Measurements from ENCODE around the gene NTSR2. TPM values are rescaled to one million over a fixed set of nuclear protein-coding genes. Genes with fewer than 3 reads are reported as not detected.

Gene NTSR2
- total RNA-seq, 3 donors from 2014 or later, result not detected

DNA sequence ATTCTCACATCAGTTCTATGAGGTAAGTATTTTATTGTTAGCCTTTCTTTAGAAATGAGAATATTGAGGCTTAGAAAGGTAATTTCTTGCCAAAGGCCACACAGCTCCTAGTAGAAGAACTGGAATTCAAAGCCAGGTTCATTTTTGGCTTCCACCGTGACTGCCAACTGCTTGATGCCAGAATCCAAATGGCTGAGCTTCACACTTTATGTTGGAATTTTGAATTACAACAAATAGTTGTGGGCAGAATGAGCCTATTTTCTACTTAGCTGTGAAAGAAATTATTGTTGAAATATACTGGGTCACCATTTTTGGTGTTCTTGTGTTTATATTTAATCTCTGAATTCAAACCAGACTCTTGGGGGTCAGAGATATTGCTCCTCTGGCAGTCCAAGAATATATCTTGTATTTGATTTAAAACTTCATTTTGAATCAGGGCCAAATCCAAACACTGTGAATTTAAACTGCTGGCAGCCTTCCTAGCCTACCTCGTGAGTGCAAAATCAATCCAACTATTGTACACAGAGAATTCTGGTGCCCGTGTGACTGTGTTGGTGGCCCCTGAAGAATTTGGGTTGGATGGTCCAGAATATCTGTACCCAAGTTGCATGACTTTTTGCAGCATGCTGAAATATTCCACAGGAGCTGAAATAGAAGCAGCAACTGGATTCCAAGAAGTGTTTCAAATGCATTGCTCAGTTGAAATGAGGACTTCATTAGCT is 40.8 kb upstream of the NTSR2 start:
- DNase-seq, result no peak
- intact Hi-C loops (cut with DNase I, micrococcal nuclease), result no loop called here
- no peak for ATAC-seq
- Histone ChIP-seq H3K4me1 (ENCODE audit: low read depth) (no peaks in the 10 kb centered on the region), H3K36me3 (ENCODE audit: low read depth) (no peaks in the 10 kb centered on the region), H3K9me3 (no peaks in the 10 kb centered on the region), H3K4me3 (no peak overlapping the region)
- TF ChIP-seq, protein P1, sequence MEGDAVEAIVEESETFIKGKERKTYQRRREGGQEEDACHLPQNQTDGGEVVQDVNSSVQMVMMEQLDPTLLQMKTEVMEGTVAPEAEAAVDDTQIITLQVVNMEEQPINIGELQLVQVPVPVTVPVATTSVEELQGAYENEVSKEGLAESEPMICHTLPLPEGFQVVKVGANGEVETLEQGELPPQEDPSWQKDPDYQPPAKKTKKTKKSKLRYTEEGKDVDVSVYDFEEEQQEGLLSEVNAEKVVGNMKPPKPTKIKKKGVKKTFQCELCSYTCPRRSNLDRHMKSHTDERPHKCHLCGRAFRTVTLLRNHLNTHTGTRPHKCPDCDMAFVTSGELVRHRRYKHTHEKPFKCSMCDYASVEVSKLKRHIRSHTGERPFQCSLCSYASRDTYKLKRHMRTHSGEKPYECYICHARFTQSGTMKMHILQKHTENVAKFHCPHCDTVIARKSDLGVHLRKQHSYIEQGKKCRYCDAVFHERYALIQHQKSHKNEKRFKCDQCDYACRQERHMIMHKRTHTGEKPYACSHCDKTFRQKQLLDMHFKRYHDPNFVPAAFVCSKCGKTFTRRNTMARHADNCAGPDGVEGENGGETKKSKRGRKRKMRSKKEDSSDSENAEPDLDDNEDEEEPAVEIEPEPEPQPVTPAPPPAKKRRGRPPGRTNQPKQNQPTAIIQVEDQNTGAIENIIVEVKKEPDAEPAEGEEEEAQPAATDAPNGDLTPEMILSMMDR (IDR thresholded peaks at IDR 0.05), result no peak

DNA sequence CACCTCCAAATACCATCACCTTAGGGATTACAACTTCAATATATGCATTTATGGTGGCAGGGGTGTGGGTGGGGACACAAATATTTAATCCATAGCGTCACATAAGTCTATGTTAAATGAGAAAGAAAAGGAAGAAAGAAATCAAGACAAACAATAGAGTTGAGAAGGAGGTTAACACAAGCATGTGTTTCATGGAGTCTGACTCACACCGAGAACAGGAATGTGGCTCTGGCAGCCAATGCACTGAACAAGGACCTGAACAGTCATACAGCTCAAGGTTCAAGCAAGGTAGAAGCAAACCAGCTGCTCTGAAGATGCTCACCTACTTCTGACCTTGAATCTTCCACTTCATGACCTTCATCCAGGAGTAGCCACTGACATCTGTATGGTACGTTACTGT is 40.2 kb upstream of the NTSR2 start:
- H3K36me3 ChIP-seq (ENCODE audit: low read depth), result no peaks in the 10 kb centered on the region
- no peaks in the 10 kb centered on the region for H3K4me1 ChIP-seq (ENCODE audit: low read depth)
- intact Hi-C loops (cut with DNase I, micrococcal nuclease), result no loop called here
- no peak overlapping the region for H3K4me3 ChIP-seq
- ATAC-seq (no peak), DNase-seq (no peak)
- H3K9me3 ChIP-seq, result no peaks in the 10 kb centered on the region
- TF ChIP-seq, protein P1 (IDR thresholded peaks at IDR 0.05), result no peak

DNA sequence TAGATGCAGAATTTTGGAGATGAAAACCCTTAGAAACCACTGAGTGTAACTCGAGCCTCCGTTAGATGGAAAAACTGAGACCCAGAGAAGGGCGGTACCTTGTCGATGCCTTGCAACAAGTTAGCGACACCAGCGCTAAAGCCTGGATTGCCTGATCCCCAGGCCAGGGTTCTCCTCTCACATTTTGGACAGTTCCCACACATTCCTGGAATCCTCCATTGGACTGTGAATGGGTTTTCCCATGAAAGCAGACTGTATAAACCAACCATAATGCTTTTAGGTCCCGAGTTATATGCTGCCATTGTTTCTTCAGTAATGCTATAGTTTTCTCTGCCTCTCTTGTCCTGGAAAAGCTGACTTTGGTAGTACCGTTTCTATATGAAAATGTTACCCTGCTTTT is 39.3 kb upstream of the NTSR2 start:
- intact Hi-C loops (cut with DNase I, micrococcal nuclease), result no loop called here
- TF ChIP-seq, protein P1 (IDR thresholded peaks at IDR 0.05), result no peak
- no peak for ATAC-seq
- H3K4me3 ChIP-seq, result no peak overlapping the region
- H3K36me3 ChIP-seq (ENCODE audit: low read depth), result no peaks in the 10 kb centered on the region
- H3K9me3 ChIP-seq, result no peaks in the 10 kb centered on the region
- no peaks in the 10 kb centered on the region for H3K4me1 ChIP-seq (ENCODE audit: low read depth)
- no peak for DNase-seq

DNA sequence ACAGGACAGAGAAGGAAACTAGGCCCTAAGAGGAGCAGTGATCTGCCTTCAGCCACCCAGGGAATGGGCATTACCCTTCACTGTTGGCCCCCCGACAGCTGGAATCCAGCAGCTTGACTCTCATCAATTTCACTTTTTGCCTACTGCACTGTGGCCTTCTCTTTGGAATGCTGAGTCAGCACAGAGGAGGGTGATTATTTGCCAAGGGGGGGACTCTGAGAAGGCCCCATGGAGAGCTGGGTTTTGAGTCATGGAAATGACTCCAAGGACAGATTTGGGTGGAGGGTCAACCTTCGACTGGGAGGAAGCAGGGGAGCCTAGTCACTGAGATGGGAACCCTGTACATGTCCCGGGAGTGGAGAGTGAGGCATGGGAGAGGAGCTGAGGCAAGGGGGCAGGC is 38.1 kb upstream of the NTSR2 start:
- H3K4me1 ChIP-seq (ENCODE audit: low read depth), result no peaks in the 10 kb centered on the region
- TF ChIP-seq, protein P1 (IDR thresholded peaks at IDR 0.05), result no peak
- H3K9me3 ChIP-seq, result no peaks in the 10 kb centered on the region
- no peak overlapping the region for H3K4me3 ChIP-seq
- H3K36me3 ChIP-seq (ENCODE audit: low read depth), result no peaks in the 10 kb centered on the region
- intact Hi-C loops (cut with DNase I, micrococcal nuclease), result no loop called here
- DNase-seq (no peak), ATAC-seq (no peak)

DNA sequence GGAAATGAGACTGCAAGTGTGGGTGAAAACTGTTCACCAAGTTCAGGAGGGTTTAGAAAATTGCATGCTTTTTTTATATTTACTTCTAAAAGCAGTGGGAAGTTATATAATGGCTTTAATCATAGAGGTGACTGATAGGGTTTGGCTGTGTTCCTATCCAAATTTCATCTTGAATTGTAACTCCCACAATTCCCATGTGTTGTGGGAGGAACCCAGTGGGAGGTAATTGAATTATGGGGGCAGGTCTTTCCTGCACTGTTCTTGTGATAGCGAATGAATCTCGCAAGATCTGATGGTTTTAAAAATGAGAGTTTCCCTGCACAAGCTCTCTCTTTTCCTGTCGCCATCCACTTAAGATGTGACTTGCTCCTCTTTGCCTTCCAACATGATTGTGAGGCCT is 35.7 kb upstream of the NTSR2 start:
- Histone ChIP-seq H3K4me1 (ENCODE audit: low read depth) (no peaks in the 10 kb centered on the region), H3K4me3 (no peak overlapping the region), H3K36me3 (ENCODE audit: low read depth) (no peaks in the 10 kb centered on the region), H3K9me3 (no peaks in the 10 kb centered on the region)
- TF ChIP-seq, protein P1 (IDR thresholded peaks at IDR 0.05), result no peak
- intact Hi-C loops (cut with DNase I, micrococcal nuclease), result no loop called here
- DNase-seq (no peak), ATAC-seq (no peak)

DNA sequence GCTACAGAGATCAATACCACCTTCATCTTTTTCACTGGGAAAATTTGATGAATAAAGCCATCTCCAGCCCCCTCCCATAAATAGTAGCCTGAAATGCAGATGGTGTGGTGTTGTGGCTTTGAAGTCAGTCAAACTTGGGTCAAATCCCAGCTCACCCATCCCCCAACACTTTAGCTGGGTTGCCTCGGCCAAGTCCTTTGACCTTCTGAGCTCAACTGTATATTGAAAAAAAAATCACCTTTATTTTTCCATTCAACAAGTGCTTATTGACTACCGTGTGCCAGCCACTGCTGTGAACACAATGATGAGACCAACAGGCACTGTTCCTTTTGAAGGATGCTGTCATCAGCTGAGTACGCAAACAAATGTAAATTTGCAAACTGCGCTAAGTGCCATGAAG is 35.1 kb upstream of the NTSR2 start:
- Histone ChIP-seq H3K36me3 (ENCODE audit: low read depth) (no peaks in the 10 kb centered on the region), H3K4me1 (ENCODE audit: low read depth) (no peaks in the 10 kb centered on the region), H3K4me3 (no peak overlapping the region), H3K9me3 (no peaks in the 10 kb centered on the region)
- DNase-seq (no peak), ATAC-seq (no peak)
- TF ChIP-seq, protein P1 (IDR thresholded peaks at IDR 0.05), result no peak
- intact Hi-C loops (cut with DNase I, micrococcal nuclease), result no loop called here

Data from mucosa of descending colon (tissue), 3 donors.